Stomach (tissue), 9 donors: Measurements from ENCODE around the gene ZBTB18. TPM values are rescaled to one million over a fixed set of nuclear protein-coding genes. Genes with fewer than 3 reads are reported as not detected.
"Not testable (repeated sequence)": the region's sequence is repeated elsewhere in the genome, so short reads cannot be mapped to it uniquely, and the experiment has no call there.

Source experiments
- DNase-seq, 2 donors: peaks; one replicate each; pipeline versions ENCODE4 v3.0.0 to v3.0.0-alpha.2; 2013 to 2019
- H3K27ac ChIP-seq, 5 donors: fragments of 200-600 bp in 4 of 5; sonication (generic) in 4 of 5; one replicate each; pipeline ENCODE4 v1.5.1; 2013 to 2019; ENCODE audit warnings: mild to moderate bottlenecking in 1 of 5, moderate library complexity in 1 of 5
- H3K27me3 ChIP-seq, 3 donors: fragments of 200-600 bp; sonication (generic); one replicate each; pipeline ENCODE4 v1.5.1; 2017 to 2019; ENCODE audit warnings: mixed run types in 1 of 3
- H3K36me3 ChIP-seq, 4 donors: fragments of 200-600 bp; sonication (generic); 1 replicate in 3 of 4; 2 replicates in 1 of 4; pipeline ENCODE4 v1.5.1; 2016 to 2019
- H3K4me1 ChIP-seq, 4 donors: fragments of 200-600 bp; sonication (generic); one replicate each; pipeline ENCODE4 v1.5.1; 2016 to 2019
- H3K4me3 ChIP-seq, 4 donors: fragments of 200-600 bp; sonication (generic) in 3 of 4; one replicate each; pipeline ENCODE4 v1.5.1; 2016 to 2019; ENCODE audit warnings: mild to moderate bottlenecking in 1 of 4
- H3K9me3 ChIP-seq, 4 donors: fragments of 200-600 bp; sonication (generic); one replicate each; pipeline ENCODE4 v1.5.1; 2016 to 2019
- CTCF ChIP-seq, 7 experiments: fragments of 450-650 bp in 4 of 7; fragments of 200-600 bp in 3 of 7; sonication (generic) in 3 of 7; IDR thresholded peaks; one replicate each; pipeline ENCODE4 v1.5.1; 2016 to 2019; ENCODE audit warnings: antibody characterized with exemption in 7 of 7, control low read depth in 2 of 7, mild to moderate bottlenecking in 1 of 7
- EP300 ChIP-seq: sonication (generic); formaldehyde crosslinking; IDR thresholded peaks from one replicate; pipeline ENCODE4 v1.6.1; 2017; ENCODE audit warnings: antibody characterized with exemption
- POLR2A ChIP-seq, 4 donors: fragments of 450-650 bp; IDR thresholded peaks; one replicate each; pipeline ENCODE4 v1.6.1; 2016; ENCODE audit warnings: antibody characterized with exemption in 4 of 4, control low read depth in 2 of 4, mild to moderate bottlenecking in 1 of 4, moderate library complexity in 1 of 4
- POLR2AphosphoS5 ChIP-seq, 3 donors: sonication (generic); formaldehyde crosslinking; IDR thresholded peaks; one replicate each; pipeline ENCODE4 v1.6.1; 2016; ENCODE audit warnings: antibody characterized with exemption in 3 of 3
- WGBS, 5 donors: extraction: QIAGEN DNeasy Blood & Tissue Kit in 3 of 5; methylation state at CpG; one replicate each; pipeline versions ENCODE4 v1.1.5 to v1.1.7; 2013 to 2018; 5-methylcytosine and 5-hydroxymethylcytosine counted together
- intact Hi-C: fragments of 100-400 bp; cut with DNase I; formaldehyde crosslinking; loops from one replicate; pipeline ENCODE4 v1.15.1; 2023; ENCODE audit warnings: low total_unique reads
- polyA plus RNA-seq, 3 donors: library from polyadenylated mRNA; stranded (reverse); fragments of 200-250 nt; gene quantifications; one replicate each; pipeline ENCODE4 v1.2.3, GENCODE V29; 2013
- total RNA-seq, 5 donors: library from RNA; depleted of rRNA; stranded (reverse); fragments of >200 nt; gene quantifications; one replicate each; pipeline versions ENCODE4 v1.1.0 to v1.2.3, GENCODE V29; 2014 to 2016
- donor health status: healthy with polysubstance abuse.
- donor health status: Bipolar disorder and iron deficiency.
- donor health status: healthy.

The ZBTB18 gene
- total and polyA plus RNA-seq, 8 donors = 5.7 to 27.2 (median 16.4) TPM

- DNase-seq = peak in 1 of 2 donors; percentile 14
- intact Hi-C loops = no loop called here
- no peak overlapping the region for H3K4me3 ChIP-seq
- H3K4me1 ChIP-seq = no peaks in the 10 kb centered on the region
- H3K27me3 ChIP-seq = peaks cover 0 to 10% (median 0%) of the 10 kb centered on the region in 3 donors
- H3K9me3 ChIP-seq = no peaks in the 10 kb centered on the region
- 29 to 43% (median 40%) methylated on average over 8 of the region's 8 CpGs for WGBS, 5 donors
- TF ChIP-seq EP300 = no peak
- no peak for TF ChIP-seq POLR2A (IDR thresholded peaks at IDR 0.05)
- no peak for TF ChIP-seq CTCF (IDR thresholded peaks at IDR 0.05)
- no peak for TF ChIP-seq POLR2AphosphoS5 (IDR thresholded peaks at IDR 0.05)
- H3K27ac ChIP-seq = no peak overlapping the region
- H3K36me3 ChIP-seq = no peaks in the 10 kb centered on the region
Observed at GRCh38 chr1:244012202-244012601, 38.9 kb upstream of the ZBTB18 start.

- Histone ChIP-seq H3K9me3 (no peaks in the 10 kb centered on the region), H3K4me3 (no peak overlapping the region), H3K4me1 (no peaks in the 10 kb centered on the region), H3K27me3 (peaks cover 0 to 10% (median 0%) of the 10 kb centered on the region in 3 donors), H3K36me3 (no peaks in the 10 kb centered on the region), H3K27ac (no peak overlapping the region)
- WGBS, 5 donors = 90 to 94% (median 92%) methylated on average over 2 of the region's 2 CpGs
- intact Hi-C loops = no loop called here
- TF ChIP-seq EP300 (no peak), POLR2AphosphoS5 (IDR thresholded peaks at IDR 0.05) (no peak), POLR2A (IDR thresholded peaks at IDR 0.05) (no peak), CTCF (IDR thresholded peaks at IDR 0.05) (no peak)
- no peak for DNase-seq
Observed at GRCh38 chr1:244013100-244013499, 38.0 kb upstream of the ZBTB18 start.

GRCh38 chr1:244014862-244015261 lies 36.2 kb upstream of the ZBTB18 start:
- peak in 1 of 2 donors; percentile 29 for DNase-seq
- H3K27me3 ChIP-seq, intact Hi-C loops, H3K4me1 ChIP-seq, H3K27ac ChIP-seq, H3K4me3 ChIP-seq, H3K36me3 ChIP-seq, H3K9me3 ChIP-seq: not testable (repeated sequence)
- WGBS, 5 donors = 34 to 75% (median 59%) methylated on average over 3 of the region's 3 CpGs

- WGBS, 5 donors = 56 to 76% (median 74%) methylated on average over 3 to 4 of the region's 4 CpGs
Observed at GRCh38 chr1:244019982-244020485, 31.0 kb upstream of the ZBTB18 start.

More at GRCh38 chr1:244019982-244020485, 31.0 kb upstream of the ZBTB18 start:
- H3K9me3 ChIP-seq = no peaks in the 10 kb centered on the region
- H3K27ac ChIP-seq = no peak overlapping the region
- intact Hi-C loops = no loop called here
- no peak overlapping the region for H3K4me3 ChIP-seq
- no peaks in the 10 kb centered on the region for H3K4me1 ChIP-seq
- peaks cover 0 to 4% (median 0%) of the 10 kb centered on the region in 3 donors for H3K27me3 ChIP-seq
- TF ChIP-seq POLR2A (IDR thresholded peaks at IDR 0.05) (no peak), CTCF (IDR thresholded peaks at IDR 0.05) (no peak), EP300 (no peak), POLR2AphosphoS5 (IDR thresholded peaks at IDR 0.05) (no peak)
- no peaks in the 10 kb centered on the region for H3K36me3 ChIP-seq
- no peak for DNase-seq
